ENCODE data around the gene SIK3.

Gene SIK3

DNA sequence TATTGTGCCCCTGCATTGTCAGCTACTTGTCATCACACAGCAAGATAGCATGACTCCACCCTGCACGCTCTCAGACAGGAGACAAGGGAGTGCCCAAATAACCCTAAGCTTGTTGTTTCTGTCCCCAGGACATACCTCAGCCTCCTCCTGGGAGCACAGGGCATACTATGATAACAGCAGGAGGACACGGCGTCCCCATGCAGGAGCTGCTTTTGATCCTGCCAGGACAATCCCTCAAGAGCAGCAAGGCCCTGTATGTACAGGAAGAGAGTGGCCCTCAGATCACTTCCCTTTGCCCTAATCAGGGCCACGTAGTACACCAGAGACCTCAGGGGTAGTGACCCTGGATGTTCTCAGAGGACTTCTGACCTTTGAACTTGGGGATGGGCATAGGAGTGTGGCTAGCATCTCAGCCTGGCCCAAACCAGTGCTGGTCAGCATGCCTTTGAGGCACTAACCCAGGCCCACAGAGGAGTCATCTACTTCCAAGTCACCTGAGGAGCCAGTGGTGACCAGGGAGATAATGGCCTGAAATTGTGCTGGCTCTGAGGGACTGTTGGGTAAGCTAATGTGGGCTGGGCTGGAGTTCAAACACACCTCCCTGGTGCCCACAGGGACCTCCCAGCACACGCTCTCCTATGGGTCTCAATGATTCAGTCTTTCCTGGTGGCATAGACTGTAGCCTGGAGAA is 284.3 kb downstream of the SIK3 start:
- TF ChIP-seq FOXM1 (IDR thresholded peaks at IDR 0.05; ENCODE audit: borderline replicate concordance, low read depth) = no peak

DNA sequence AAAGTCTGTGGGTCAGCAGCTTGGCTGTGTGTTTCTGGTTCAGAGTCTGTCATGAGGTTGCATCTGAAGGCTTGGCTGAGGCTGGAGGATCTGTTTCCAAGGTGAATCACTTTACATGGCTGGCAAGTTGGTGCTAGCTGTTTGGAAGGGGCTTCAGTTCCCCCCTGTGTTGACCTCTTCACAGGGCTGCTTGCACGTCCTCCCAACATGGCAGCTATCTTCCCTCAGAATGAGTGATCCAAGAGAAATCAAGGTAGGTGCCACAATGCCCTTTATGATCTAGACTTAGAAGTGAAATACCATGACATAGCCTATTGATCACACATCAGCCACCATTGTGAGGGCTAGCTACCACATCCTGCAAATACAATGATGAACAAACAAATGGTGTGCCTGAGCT is 285.1 kb downstream of the SIK3 start:
- no peak for TF ChIP-seq MAX (IDR thresholded peaks at IDR 0.05)
- TF ChIP-seq, protein P1, sequence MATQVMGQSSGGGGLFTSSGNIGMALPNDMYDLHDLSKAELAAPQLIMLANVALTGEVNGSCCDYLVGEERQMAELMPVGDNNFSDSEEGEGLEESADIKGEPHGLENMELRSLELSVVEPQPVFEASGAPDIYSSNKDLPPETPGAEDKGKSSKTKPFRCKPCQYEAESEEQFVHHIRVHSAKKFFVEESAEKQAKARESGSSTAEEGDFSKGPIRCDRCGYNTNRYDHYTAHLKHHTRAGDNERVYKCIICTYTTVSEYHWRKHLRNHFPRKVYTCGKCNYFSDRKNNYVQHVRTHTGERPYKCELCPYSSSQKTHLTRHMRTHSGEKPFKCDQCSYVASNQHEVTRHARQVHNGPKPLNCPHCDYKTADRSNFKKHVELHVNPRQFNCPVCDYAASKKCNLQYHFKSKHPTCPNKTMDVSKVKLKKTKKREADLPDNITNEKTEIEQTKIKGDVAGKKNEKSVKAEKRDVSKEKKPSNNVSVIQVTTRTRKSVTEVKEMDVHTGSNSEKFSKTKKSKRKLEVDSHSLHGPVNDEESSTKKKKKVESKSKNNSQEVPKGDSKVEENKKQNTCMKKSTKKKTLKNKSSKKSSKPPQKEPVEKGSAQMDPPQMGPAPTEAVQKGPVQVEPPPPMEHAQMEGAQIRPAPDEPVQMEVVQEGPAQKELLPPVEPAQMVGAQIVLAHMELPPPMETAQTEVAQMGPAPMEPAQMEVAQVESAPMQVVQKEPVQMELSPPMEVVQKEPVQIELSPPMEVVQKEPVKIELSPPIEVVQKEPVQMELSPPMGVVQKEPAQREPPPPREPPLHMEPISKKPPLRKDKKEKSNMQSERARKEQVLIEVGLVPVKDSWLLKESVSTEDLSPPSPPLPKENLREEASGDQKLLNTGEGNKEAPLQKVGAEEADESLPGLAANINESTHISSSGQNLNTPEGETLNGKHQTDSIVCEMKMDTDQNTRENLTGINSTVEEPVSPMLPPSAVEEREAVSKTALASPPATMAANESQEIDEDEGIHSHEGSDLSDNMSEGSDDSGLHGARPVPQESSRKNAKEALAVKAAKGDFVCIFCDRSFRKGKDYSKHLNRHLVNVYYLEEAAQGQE (IDR thresholded peaks at IDR 0.05; ENCODE audit: low read depth) = no peak

GRCh38 chr11:116812109-116812508 is 286.1 kb downstream of the SIK3 start:
- TF ChIP-seq YY1 (IDR thresholded peaks at IDR 0.05; ENCODE audit: low read depth) (no peak), FOXM1 (IDR thresholded peaks at IDR 0.05; ENCODE audit: borderline replicate concordance, low read depth) (no peak), RAD21 (IDR thresholded peaks at IDR 0.05; ENCODE audit: low read depth) (no peak), TCF12 (IDR thresholded peaks at IDR 0.05; ENCODE audit: low read depth) (no peak), TAF1 (IDR thresholded peaks at IDR 0.05; ENCODE audit: low read depth) (no peak), EP300 (IDR thresholded peaks at IDR 0.05; ENCODE audit: borderline replicate concordance) (no peak), CEBPB (IDR thresholded peaks at IDR 0.05) (no peak), CREB1 (IDR thresholded peaks at IDR 0.05; ENCODE audit: low read depth) (no peak), ZBTB7A (IDR thresholded peaks at IDR 0.05; ENCODE audit: low read depth) (no peak), MAX (IDR thresholded peaks at IDR 0.05) (no peak), NFIC (IDR thresholded peaks at IDR 0.05) (no peak), TEAD4 (IDR thresholded peaks at IDR 0.05) (no peak)
- TF ChIP-seq, protein P2, sequence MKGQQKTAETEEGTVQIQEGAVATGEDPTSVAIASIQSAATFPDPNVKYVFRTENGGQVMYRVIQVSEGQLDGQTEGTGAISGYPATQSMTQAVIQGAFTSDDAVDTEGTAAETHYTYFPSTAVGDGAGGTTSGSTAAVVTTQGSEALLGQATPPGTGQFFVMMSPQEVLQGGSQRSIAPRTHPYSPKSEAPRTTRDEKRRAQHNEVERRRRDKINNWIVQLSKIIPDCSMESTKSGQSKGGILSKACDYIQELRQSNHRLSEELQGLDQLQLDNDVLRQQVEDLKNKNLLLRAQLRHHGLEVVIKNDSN (IDR thresholded peaks at IDR 0.05) = no peak
- TF ChIP-seq, protein P1 (IDR thresholded peaks at IDR 0.05; ENCODE audit: low read depth) = no peak

- TF ChIP-seq RAD21 (IDR thresholded peaks at IDR 0.05; ENCODE audit: low read depth) (no peak), EGR1 (IDR thresholded peaks at IDR 0.05) (no peak), ZBTB7A (IDR thresholded peaks at IDR 0.05; ENCODE audit: low read depth) (no peak), TAF1 (IDR thresholded peaks at IDR 0.05; ENCODE audit: low read depth) (no peak)
- TF ChIP-seq, protein P1 (IDR thresholded peaks at IDR 0.05; ENCODE audit: low read depth) = no peak
Measured at GRCh38 chr11:116811194-116811593, 287.0 kb downstream of the SIK3 start.

GRCh38 chr11:116808262-116809175 is 289.7 kb downstream of the SIK3 start:
- TF ChIP-seq TCF12 (IDR thresholded peaks at IDR 0.05; ENCODE audit: low read depth) = no peak
- TF ChIP-seq FOXM1 (IDR thresholded peaks at IDR 0.05; ENCODE audit: borderline replicate concordance, low read depth) = no peak
- no peak for TF ChIP-seq EGR1 (IDR thresholded peaks at IDR 0.05)
- TF ChIP-seq, protein P2 (IDR thresholded peaks at IDR 0.05) = no peak
- no peak for TF ChIP-seq YY1 (IDR thresholded peaks at IDR 0.05; ENCODE audit: low read depth)
- TF ChIP-seq, protein P1 (IDR thresholded peaks at IDR 0.05; ENCODE audit: low read depth) = no peak
- no peak for TF ChIP-seq TAF1 (IDR thresholded peaks at IDR 0.05; ENCODE audit: low read depth)
- no peak for TF ChIP-seq ZBTB7A (IDR thresholded peaks at IDR 0.05; ENCODE audit: low read depth)
- TF ChIP-seq CREB1 (IDR thresholded peaks at IDR 0.05; ENCODE audit: low read depth) = no peak
- TF ChIP-seq MAX (IDR thresholded peaks at IDR 0.05) = no peak
- TF ChIP-seq EP300 (IDR thresholded peaks at IDR 0.05; ENCODE audit: borderline replicate concordance) = no peak
- TF ChIP-seq RAD21 (IDR thresholded peaks at IDR 0.05; ENCODE audit: low read depth) = no peak
- no peak for TF ChIP-seq NFIC (IDR thresholded peaks at IDR 0.05)
- no peak for TF ChIP-seq TEAD4 (IDR thresholded peaks at IDR 0.05)
